ENCODE results near the gene SRD5A1.

DNA sequence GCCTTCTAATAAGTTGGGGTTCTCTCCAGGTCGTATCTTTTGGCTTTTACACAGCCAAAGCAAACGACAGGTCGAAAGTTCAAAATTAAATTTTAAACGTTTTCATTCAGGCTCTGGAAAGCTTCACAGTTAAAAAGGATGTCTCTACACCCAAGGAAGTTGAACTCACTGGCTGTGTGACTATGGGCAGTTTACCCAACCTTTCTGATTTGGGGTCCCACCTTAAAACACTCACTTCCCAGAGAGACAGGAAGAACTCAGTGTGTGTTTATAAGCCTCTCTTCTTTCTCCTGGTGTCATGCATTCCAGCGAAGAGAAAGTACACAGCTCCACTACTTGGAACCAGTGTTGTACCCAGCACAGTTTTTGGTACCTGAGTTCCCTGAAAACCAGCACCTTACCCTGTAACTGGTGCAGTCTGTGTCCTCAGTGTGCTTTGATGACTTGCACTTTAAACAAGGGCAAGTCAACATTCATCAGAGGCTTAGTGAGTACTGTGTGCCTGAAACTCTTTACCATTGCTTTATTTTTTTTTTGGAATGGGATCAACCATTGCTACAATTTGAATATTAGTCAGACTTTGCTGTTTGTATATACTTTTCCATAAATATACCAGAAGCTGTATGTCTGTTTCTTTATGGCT lies 1.7 kb downstream of the SRD5A1 start:
- TF ChIP-seq, protein P1, sequence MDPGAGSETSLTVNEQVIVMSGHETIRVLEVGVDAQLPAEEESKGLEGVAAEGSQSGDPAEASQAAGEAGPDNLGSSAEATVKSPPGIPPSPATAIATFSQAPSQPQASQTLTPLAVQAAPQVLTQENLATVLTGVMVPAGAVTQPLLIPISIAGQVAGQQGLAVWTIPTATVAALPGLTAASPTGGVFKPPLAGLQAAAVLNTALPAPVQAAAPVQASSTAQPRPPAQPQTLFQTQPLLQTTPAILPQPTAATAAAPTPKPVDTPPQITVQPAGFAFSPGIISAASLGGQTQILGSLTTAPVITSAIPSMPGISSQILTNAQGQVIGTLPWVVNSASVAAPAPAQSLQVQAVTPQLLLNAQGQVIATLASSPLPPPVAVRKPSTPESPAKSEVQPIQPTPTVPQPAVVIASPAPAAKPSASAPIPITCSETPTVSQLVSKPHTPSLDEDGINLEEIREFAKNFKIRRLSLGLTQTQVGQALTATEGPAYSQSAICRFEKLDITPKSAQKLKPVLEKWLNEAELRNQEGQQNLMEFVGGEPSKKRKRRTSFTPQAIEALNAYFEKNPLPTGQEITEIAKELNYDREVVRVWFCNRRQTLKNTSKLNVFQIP (CRISPR knock-in tag; IDR thresholded peaks at IDR 0.05; ENCODE audit: borderline replicate concordance, low read depth) = no peak
- TF ChIP-seq ZFP30 (CRISPR knock-in tag; IDR thresholded peaks at IDR 0.05) (no peak), ZNF70 (CRISPR knock-in tag; IDR thresholded peaks at IDR 0.05) (no peak)

All from SK-N-SH treated with all-trans-retinoic acid at 6 μM for 48 hours (cell line).